T-helper 22 cell (primary cell): ENCODE data around the gene SPRING1.

ENCODE experiments used
- DNase-seq: peaks from one replicate; pipeline ENCODE4 v3.0.0-alpha.2; 2020; ENCODE audit warnings: low read depth

SPRING1 gene

GRCh38 chr12:116739381-116739887 lies 1.6 kb upstream of the SPRING1 start:
- DNase-seq: no peak

GRCh38 chr12:116736962-116737773 lies 701 bp downstream of the SPRING1 start:
- no peak for DNase-seq

GRCh38 chr12:116735951-116736599 lies 1.8 kb downstream of the SPRING1 start:
- no peak for DNase-seq

- DNase-seq: no peak
These were observed 2.8 kb downstream of the SPRING1 start for GRCh38 chr12:116735084-116735483.

- DNase-seq: no peak
These were observed 3.6 kb downstream of the SPRING1 start for GRCh38 chr12:116734156-116734768.

- no peak for DNase-seq
These were observed 6.1 kb downstream of the SPRING1 start for GRCh38 chr12:116731801-116732200.

- no peak for DNase-seq
These were observed 10.0 kb downstream of the SPRING1 start for GRCh38 chr12:116727891-116728290.

GRCh38 chr12:116727261-116727660 lies 10.6 kb downstream of the SPRING1 start:
- no peak for DNase-seq

GRCh38 chr12:116726694-116727093 lies 11.2 kb downstream of the SPRING1 start:
- DNase-seq: no peak

- DNase-seq: no peak
These were observed 15.6 kb downstream of the SPRING1 start for GRCh38 chr12:116722245-116722644.

- DNase-seq: no peak
These were observed 17.9 kb downstream of the SPRING1 start for GRCh38 chr12:116719731-116720528.

- no peak for DNase-seq
These were observed 19.0 kb downstream of the SPRING1 start for GRCh38 chr12:116718655-116719454.

GRCh38 chr12:116717466-116718437 lies 20.1 kb downstream of the SPRING1 start:
- DNase-seq: no peak

GRCh38 chr12:116714175-116714574 lies 23.7 kb downstream of the SPRING1 start:
- DNase-seq: no peak

GRCh38 chr12:116713527-116713926 lies 24.3 kb downstream of the SPRING1 start:
- DNase-seq: no peak

- no peak for DNase-seq
These were observed 25.2 kb downstream of the SPRING1 start for GRCh38 chr12:116712458-116713303.

- DNase-seq: no peak
These were observed 27.3 kb downstream of the SPRING1 start for GRCh38 chr12:116710370-116711150.

GRCh38 chr12:116709768-116710167 lies 28.1 kb downstream of the SPRING1 start:
- no peak for DNase-seq
